H1 (cell line): ENCODE data around the gene PDGFD. TPM values are rescaled to one million over a fixed set of nuclear protein-coding genes. Genes with fewer than 3 reads are reported as not detected.

Source experiments
- CBX5 ChIP-seq: fragments of 300-800, 300-1000 bp; sonication (generic); IDR thresholded peaks from 2 replicates; pipeline ENCODE4 v1.7.1; 2016; ENCODE audit warnings: antibody characterized with exemption, low read length, low read depth
- CHD2 ChIP-seq: IDR thresholded peaks from 2 replicates; pipeline ENCODE4 v1.6.1; 2012; ENCODE audit warnings: low read length, improper control_type of control experiment
- MAFK ChIP-seq: IDR thresholded peaks from 2 replicates; pipeline ENCODE4 v1.6.1; 2012; ENCODE audit warnings: low read depth, mild to moderate bottlenecking, improper control_type of control experiment, low read length
- RFX5 ChIP-seq: IDR thresholded peaks from 2 replicates; pipeline ENCODE4 v1.6.1; 2011; ENCODE audit warnings: low read depth, low read length, improper control_type of control experiment, borderline replicate concordance
- RNF2 ChIP-seq: fragments of 200-900, 300-1000 bp; sonication (generic); IDR thresholded peaks from 2 replicates; pipeline ENCODE4 v1.7.1; 2016; ENCODE audit warnings: borderline replicate concordance, low read depth, mild to moderate bottlenecking, antibody characterized with exemption, low read length; ENCODE audit not compliant: poor library complexity, severe bottlenecking; ENCODE audit errors: missing control alignments
- polyA plus RNA-seq, 7 experiments: library from polyadenylated mRNA; depleted of rRNA in 3 of 7; stranded (reverse) in 5 of 7; unstranded in 2 of 7; fragments of >200 nt in 5 of 7; fragments of 200-250 nt in 2 of 7; gene quantifications; 1 replicate in 5 of 7; 2 replicates in 1 of 7; 4 replicates in 1 of 7; pipeline versions ENCODE4 v1.2.1 to v1.2.3, GENCODE V29; 2011 to 2013; ENCODE audit warnings: missing spikeins in 2 of 7, mixed read lengths in 2 of 7
- total RNA-seq: library from RNA; stranded (reverse); fragmentation: NEBNext Ultra II Directional; extraction: Animal tissue kit (Norgen Biotek cat#: 25700); gene quantifications from 2 replicates; pipeline ENCODE4 v1.2.1, GENCODE V29; 2021
- TF ChIP-seq, protein P1 (sequence below): IDR thresholded peaks from 2 replicates; pipeline ENCODE4 v1.6.1; 2011; ENCODE audit warnings: low read depth, mild to moderate bottlenecking, low read length; ENCODE audit not compliant: insufficient read depth

The PDGFD gene
- total and polyA plus RNA-seq, 2 of the 8 experiments (the other 6 are each of a cell fraction or from before 2014, with no cell fraction given), result 1.1 to 3.9 TPM

DNA sequence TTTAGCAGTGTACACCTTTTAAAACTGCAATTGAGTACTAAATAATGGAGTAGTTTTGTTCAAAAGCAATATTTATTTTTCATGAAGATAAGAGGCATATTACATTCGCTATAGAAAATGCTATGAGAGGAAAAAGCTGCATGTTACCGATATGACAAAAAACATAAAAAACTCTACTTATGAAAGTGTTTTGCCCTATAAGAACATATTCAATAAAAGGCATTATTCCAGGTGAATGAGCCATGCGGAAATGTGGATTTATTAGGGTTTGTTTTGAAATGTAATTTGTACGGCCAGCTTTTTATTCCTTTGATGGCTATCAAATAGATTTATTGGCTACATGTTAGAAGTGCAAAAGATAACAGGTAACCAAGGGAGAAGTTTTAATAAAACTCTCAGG is 256.8 kb downstream of the PDGFD start (continued):
- TF ChIP-seq, protein P1, sequence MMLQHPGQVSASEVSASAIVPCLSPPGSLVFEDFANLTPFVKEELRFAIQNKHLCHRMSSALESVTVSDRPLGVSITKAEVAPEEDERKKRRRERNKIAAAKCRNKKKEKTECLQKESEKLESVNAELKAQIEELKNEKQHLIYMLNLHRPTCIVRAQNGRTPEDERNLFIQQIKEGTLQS, result no peak
- TF ChIP-seq MAFK (no peak), RNF2 (no peak), CHD2 (no peak), CBX5 (no peak), RFX5 (no peak)
